GM12865 (cell line): ENCODE data around the gene TPK1.
"Not testable (repeated sequence)": the region's sequence is repeated elsewhere in the genome, so short reads cannot be mapped to it uniquely, and the experiment has no call there.

Experiments
- DNase-seq: peaks from one replicate; pipeline ENCODE4 v3.0.0; 2010; ENCODE audit warnings: low read depth
- H3K4me3 ChIP-seq: 2 replicates; pipeline ENCODE4 v1.5.1; 2011; ENCODE audit warnings: mild to moderate bottlenecking, low read depth, low read length, control low read depth
- TF ChIP-seq, protein P1 (sequence below): IDR thresholded peaks from 2 replicates; pipeline ENCODE4 v1.5.1; 2011; ENCODE audit warnings: low read length, control low read depth, low read depth, inconsistent platforms; ENCODE audit not compliant: insufficient read depth; ENCODE audit errors: missing control alignments

TPK1 gene

DNA sequence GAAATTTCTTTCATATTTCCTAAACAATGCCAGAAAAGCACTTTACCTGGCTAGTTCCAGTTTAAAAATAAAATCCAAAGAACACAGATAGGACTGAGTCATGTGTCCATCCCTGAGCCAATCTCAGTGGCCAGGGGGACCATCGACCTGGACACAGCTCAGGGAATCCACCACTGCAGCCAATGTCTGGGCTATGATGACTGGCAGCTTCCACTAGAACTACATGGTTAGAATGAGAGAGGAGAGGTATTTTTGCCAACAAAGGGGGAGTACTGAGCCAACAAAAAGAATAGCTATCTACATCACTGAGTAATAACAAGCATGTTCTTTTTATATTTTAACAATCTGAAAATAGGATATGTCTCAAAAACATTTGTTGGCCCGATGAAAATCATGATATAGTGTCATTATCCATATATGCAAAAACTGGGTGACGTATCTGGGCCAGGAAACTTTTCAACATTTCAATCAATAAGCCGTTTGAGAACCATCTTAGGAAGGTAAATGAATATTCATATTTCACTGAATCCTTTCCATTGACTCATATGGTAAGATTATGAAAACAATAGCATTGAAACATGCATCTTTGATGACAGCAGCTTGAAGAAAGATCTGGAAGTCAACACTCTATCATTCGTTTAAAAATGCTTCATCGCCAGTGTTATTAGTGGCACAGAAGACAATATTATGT lies 104.0 kb downstream of the TPK1 start:
- TF ChIP-seq, protein P1, sequence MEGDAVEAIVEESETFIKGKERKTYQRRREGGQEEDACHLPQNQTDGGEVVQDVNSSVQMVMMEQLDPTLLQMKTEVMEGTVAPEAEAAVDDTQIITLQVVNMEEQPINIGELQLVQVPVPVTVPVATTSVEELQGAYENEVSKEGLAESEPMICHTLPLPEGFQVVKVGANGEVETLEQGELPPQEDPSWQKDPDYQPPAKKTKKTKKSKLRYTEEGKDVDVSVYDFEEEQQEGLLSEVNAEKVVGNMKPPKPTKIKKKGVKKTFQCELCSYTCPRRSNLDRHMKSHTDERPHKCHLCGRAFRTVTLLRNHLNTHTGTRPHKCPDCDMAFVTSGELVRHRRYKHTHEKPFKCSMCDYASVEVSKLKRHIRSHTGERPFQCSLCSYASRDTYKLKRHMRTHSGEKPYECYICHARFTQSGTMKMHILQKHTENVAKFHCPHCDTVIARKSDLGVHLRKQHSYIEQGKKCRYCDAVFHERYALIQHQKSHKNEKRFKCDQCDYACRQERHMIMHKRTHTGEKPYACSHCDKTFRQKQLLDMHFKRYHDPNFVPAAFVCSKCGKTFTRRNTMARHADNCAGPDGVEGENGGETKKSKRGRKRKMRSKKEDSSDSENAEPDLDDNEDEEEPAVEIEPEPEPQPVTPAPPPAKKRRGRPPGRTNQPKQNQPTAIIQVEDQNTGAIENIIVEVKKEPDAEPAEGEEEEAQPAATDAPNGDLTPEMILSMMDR = no peak
- DNase-seq = no peak
- no peak overlapping the region for H3K4me3 ChIP-seq

DNA sequence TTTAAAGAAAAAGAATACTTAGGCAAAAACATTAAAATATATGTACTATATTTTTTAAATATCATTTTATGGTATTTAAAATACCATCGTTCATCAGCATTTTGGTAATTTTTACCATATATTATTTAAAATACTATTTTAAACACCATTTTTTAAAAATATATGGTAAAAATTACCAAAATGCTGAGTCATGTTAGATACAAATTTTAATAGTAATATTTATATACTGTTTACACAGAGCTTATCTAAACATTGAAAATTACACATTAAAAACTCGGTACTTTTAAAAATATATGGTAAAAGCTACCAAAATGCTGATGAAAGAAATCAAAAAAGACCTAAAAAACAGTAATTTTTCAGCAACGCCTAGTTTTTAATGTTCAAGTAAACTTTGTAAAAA lies 105.6 kb downstream of the TPK1 start:
- TF ChIP-seq, protein P1 = no peak
- no peak for DNase-seq
- no peak overlapping the region for H3K4me3 ChIP-seq

DNA sequence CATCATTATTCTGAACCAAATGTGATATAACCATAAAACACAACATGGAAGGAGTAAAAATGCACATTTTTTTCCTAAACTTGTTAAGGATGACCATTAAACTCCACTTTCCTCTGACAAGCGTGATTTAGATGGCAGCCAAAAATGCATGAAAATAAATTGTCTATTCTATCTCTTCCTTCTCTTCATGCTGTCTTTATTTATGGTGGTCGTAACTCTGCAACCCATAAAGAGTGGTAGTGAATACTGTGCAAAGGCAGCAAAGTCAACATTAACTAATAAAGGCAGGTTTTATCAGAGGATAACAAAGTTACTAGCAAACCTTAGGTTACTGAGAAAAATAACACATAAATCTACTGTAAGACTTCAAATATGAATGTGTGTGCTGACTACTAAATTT lies 106.6 kb downstream of the TPK1 start:
- H3K4me3 ChIP-seq = no peak overlapping the region
- DNase-seq = no peak
- TF ChIP-seq, protein P1 = no peak

DNA sequence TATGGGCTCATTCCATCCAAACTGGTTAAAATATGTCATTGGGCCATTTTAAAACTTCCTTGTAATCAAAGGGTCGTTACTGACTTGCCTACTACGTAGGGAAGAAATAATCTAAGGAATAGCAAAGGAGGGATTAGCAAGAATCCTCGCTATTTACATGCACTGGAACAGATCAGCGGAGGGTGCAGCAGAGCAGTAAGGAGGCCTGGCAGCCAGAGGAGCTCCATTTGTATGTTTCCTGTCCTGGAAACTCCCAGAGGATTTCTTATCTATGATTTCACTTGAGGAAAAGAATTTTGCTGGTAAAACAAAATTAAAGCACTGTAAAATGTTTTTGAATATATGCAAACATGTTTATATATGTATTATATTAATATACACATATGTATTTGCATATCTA lies 107.3 kb downstream of the TPK1 start:
- no peak for DNase-seq
- no peak overlapping the region for H3K4me3 ChIP-seq
- TF ChIP-seq, protein P1 = no peak

DNA sequence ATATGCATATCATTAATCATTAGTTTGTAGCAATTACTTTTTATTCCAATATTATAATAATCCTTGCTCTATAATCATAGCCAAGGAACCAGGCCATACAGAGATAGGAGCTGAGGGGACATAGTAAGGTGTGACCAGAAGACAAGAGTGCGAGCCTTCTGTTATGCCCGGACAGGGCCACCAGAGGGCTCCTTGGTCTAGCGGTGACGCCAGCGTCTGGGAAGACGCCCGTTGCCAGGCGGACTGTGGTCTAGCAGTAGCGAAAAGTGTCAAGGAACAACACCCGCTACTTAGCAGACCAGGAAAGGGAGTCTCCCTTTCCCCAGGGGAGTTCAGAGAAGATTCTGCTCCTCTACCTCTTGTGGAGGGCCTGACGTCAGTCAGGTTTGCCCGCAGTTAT lies 109.0 kb downstream of the TPK1 start:
- not testable (repeated sequence) for H3K4me3 ChIP-seq, DNase-seq

DNA sequence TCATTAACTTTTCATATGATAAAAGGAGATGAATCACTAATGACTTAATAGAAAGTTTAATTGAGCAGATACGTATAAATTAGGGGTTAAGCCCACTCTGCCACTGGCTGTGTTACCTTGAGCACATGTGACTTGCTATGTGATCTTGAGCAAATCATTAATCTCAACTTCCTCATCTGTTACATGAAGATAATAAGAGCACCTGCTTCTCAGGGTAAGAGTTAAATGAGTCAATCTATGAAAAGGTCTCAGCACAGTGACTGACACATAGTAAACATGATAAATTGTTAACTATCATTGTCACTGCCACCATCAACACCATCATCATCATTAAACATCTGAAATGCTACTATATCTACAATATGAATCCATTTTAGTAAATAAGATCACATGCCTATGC lies 110.8 kb downstream of the TPK1 start:
- H3K4me3 ChIP-seq = no peak overlapping the region
- no peak for DNase-seq
- TF ChIP-seq, protein P1 = no peak

DNA sequence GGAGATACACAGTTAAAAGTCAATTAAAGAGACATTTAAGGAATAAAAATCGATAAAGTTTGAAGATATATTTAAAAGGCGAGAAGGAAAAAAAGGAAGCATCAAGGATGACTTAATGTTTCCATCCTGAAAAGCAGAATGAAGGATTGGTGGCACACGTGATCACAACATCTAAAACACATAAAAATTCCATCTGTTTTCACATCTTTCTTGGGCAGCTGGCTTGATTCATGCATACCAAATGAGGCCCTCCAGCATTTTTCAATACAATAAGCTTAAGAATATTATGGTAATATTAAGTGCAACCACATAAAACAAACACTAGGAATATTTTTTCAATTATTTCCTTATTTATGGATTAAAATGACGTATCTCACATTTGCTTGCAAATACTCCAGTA lies 112.6 kb downstream of the TPK1 start:
- H3K4me3 ChIP-seq = no peak overlapping the region
- no peak for DNase-seq
- TF ChIP-seq, protein P1 = no peak
